Suprapubic skin (tissue), 3 donors: Measurements from ENCODE around the gene YY1AP1.

Experiments
- POLR2A ChIP-seq, 2 donors: fragments of 450-650 bp; IDR thresholded peaks; one replicate each; pipeline ENCODE4 v1.6.1; 2017; ENCODE audit warnings: antibody characterized with exemption in 2 of 2, mild to moderate bottlenecking in 2 of 2, moderate library complexity in 2 of 2
- TF ChIP-seq, protein P1 (sequence below), 2 donors: fragments of 200-600 bp in 1 of 2; fragments of 450-650 bp in 1 of 2; sonication (generic) in 1 of 2; IDR thresholded peaks; one replicate each; pipeline ENCODE4 v1.5.1; 2016 to 2019; ENCODE audit warnings: antibody characterized with exemption in 2 of 2, mild to moderate bottlenecking in 1 of 2, moderate library complexity in 1 of 2

DNA sequence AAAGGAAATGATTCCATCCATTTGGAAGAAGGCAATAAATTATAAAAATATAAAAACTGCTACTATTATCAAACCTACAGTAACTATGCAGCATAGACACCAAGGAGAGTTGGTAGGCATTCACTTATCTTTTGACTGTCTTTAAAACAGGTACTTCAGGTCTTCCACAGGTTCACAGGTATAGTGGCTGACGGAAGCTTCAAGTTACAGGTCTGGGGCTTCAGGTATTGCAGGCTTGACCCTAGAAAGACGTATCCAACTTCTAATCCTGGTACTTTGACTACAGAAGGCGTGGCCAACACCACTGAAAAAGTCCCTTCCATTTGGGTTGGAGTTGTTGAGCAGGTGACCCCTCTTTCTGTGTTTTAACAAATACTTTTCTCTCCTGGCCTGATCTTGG lies 35.6 kb downstream of the YY1AP1 start:
- TF ChIP-seq, protein P1, sequence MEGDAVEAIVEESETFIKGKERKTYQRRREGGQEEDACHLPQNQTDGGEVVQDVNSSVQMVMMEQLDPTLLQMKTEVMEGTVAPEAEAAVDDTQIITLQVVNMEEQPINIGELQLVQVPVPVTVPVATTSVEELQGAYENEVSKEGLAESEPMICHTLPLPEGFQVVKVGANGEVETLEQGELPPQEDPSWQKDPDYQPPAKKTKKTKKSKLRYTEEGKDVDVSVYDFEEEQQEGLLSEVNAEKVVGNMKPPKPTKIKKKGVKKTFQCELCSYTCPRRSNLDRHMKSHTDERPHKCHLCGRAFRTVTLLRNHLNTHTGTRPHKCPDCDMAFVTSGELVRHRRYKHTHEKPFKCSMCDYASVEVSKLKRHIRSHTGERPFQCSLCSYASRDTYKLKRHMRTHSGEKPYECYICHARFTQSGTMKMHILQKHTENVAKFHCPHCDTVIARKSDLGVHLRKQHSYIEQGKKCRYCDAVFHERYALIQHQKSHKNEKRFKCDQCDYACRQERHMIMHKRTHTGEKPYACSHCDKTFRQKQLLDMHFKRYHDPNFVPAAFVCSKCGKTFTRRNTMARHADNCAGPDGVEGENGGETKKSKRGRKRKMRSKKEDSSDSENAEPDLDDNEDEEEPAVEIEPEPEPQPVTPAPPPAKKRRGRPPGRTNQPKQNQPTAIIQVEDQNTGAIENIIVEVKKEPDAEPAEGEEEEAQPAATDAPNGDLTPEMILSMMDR (IDR thresholded peaks at IDR 0.05), result no peak
- TF ChIP-seq POLR2A (IDR thresholded peaks at IDR 0.05), result no peak
